GM23338 (cell line): ENCODE data around the gene PDE6A. TPM values are rescaled to one million over a fixed set of nuclear protein-coding genes. Genes with fewer than 3 reads are reported as not detected.

ENCODE experiments used
- ATAC-seq: fragments of 200-7000 bp; cut with Tn5 transposase; 3 replicates; pipeline ENCODE4 v1.9.1; 2020
- DNase-seq: peaks from one replicate; pipeline ENCODE4 v3.0.0-alpha.2; 2015; ENCODE audit warnings: low spot score
- H2AFZ ChIP-seq: fragments of 200-600 bp; sonication (generic); 2 replicates; pipeline ENCODE4 v1.8.0; 2016; ENCODE audit warnings: antibody characterized with exemption, mild to moderate bottlenecking, moderate library complexity
- H3F3A ChIP-seq: fragments of 200-600 bp; sonication (generic); replicated peaks from 2 replicates; pipeline ENCODE4 v1.8.0; 2017; ENCODE audit warnings: antibody characterized with exemption, mixed run types, low read depth
- H3K27ac ChIP-seq: fragments of 200-600 bp; sonication (generic); 2 replicates; pipeline ENCODE4 v1.6.1; 2016; ENCODE audit warnings: low read depth
- H3K27me3 ChIP-seq: fragments of 200-600 bp; sonication (generic); 2 replicates; pipeline ENCODE4 v1.8.0; 2016; ENCODE audit warnings: mild to moderate bottlenecking, mixed run types, moderate library complexity; ENCODE audit not compliant: insufficient read depth
- H3K36me3 ChIP-seq: fragments of 200-600 bp; sonication (generic); 2 replicates; pipeline ENCODE4 v1.8.0; 2016; ENCODE audit warnings: mild to moderate bottlenecking; ENCODE audit not compliant: insufficient read depth
- H3K4me1 ChIP-seq: fragments of 200-600 bp; sonication (generic); 2 replicates; pipeline ENCODE4 v1.8.0; 2016; ENCODE audit warnings: mild to moderate bottlenecking, moderate library complexity; ENCODE audit not compliant: insufficient read depth
- H3K4me2 ChIP-seq: fragments of 200-600 bp; sonication (generic); 2 replicates; pipeline ENCODE4 v1.7.1; 2017; ENCODE audit warnings: mixed run types
- H3K4me3 ChIP-seq: fragments of 200-600 bp; sonication (generic); 2 replicates; pipeline ENCODE4 v1.6.1; 2016; ENCODE audit warnings: mixed run types
- H3K79me2 ChIP-seq: fragments of 200-600 bp; sonication (generic); replicated peaks from 2 replicates; pipeline ENCODE4 v1.8.0; 2017; ENCODE audit warnings: mild to moderate bottlenecking; ENCODE audit not compliant: insufficient read depth
- H3K9me2 ChIP-seq: fragments of 200-600 bp; sonication (generic); 2 replicates; pipeline ENCODE4 v1.8.0; 2017; ENCODE audit not compliant: insufficient read depth
- H4K20me1 ChIP-seq: fragments of 200-600 bp; sonication (generic); replicated peaks from 2 replicates; pipeline ENCODE4 v1.8.0; 2017; ENCODE audit warnings: mild to moderate bottlenecking; ENCODE audit not compliant: insufficient read depth
- H3K27ac Mint-ChIP-seq: 2 replicates; pipeline ENCODE4 v1.8.0; 2020; ENCODE audit warnings: inconsistent platforms, mild to moderate bottlenecking, moderate library complexity, mixed read lengths
- H3K27me3 Mint-ChIP-seq: 3 replicates; pipeline ENCODE4 v1.8.0; 2022; ENCODE audit warnings: low read depth, mild to moderate bottlenecking, moderate library complexity, mixed read lengths, inconsistent platforms; ENCODE audit not compliant: insufficient read depth, poor library complexity
- H3K36me3 Mint-ChIP-seq: 3 replicates; pipeline ENCODE4 v1.8.0; 2021; ENCODE audit warnings: low read depth, mild to moderate bottlenecking, inconsistent platforms, moderate library complexity, mixed read lengths
- H3K4me1 Mint-ChIP-seq: 3 replicates; pipeline ENCODE4 v1.8.0; 2020; ENCODE audit warnings: mild to moderate bottlenecking, inconsistent platforms, mixed read lengths
- H3K4me3 Mint-ChIP-seq: 3 replicates; pipeline ENCODE4 v1.8.0; 2021; ENCODE audit warnings: moderate library complexity, mild to moderate bottlenecking, inconsistent platforms, mixed read lengths
- H3K9me3 Mint-ChIP-seq: 3 replicates; pipeline ENCODE4 v1.8.0; 2020; ENCODE audit warnings: moderate library complexity, mild to moderate bottlenecking, inconsistent platforms, mixed read lengths
- CTCF ChIP-seq, 2 experiments: fragments of 200-600 bp in 1 of 2; sonication (generic) in 1 of 2; conservative IDR thresholded peaks; 2 replicates each; pipeline versions ENCODE4 v1.5.1 to v1.6.1; 2016 to 2017; ENCODE audit warnings: antibody characterized with exemption in 2 of 2, low read depth in 2 of 2, mild to moderate bottlenecking in 2 of 2, moderate library complexity in 1 of 2
- ETS1 ChIP-seq: IDR thresholded peaks from 2 replicates; pipeline ENCODE4 v1.6.1; 2016; ENCODE audit warnings: antibody characterized with exemption
- EZH2 ChIP-seq: fragments of 200-600 bp; sonication (generic); IDR thresholded peaks from one replicate; pipeline ENCODE4 v1.8.0; 2017; ENCODE audit warnings: antibody characterized with exemption, mild to moderate bottlenecking, low read depth; ENCODE audit not compliant: unreplicated experiment
- POLR2AphosphoS5 ChIP-seq: IDR thresholded peaks from 2 replicates; pipeline ENCODE4 v1.6.1; 2016; ENCODE audit warnings: antibody characterized with exemption, low read depth
- REST ChIP-seq: IDR thresholded peaks from one replicate; pipeline ENCODE4 v1.6.1; 2018; ENCODE audit warnings: antibody characterized with exemption; ENCODE audit not compliant: unreplicated experiment
- ZNF114 ChIP-seq: fragments of 250-450 bp; sonication (Bioruptor Pico); IDR thresholded peaks from 2 replicates; pipeline ENCODE4 v1.5.0; 2020; ENCODE audit warnings: mild to moderate bottlenecking, moderate library complexity
- ZNF331 ChIP-seq: fragments of 250-450 bp; sonication (Bioruptor Pico); IDR thresholded peaks from 2 replicates; pipeline ENCODE4 v1.5.0; 2020; ENCODE audit warnings: low read depth, mild to moderate bottlenecking, moderate library complexity
- ZNF462 ChIP-seq: fragments of 250-450 bp; sonication (Bioruptor Pico); IDR thresholded peaks from 2 replicates; pipeline ENCODE4 v1.5.0; 2020; ENCODE audit warnings: mild to moderate bottlenecking, moderate library complexity
- polyA plus RNA-seq: library from polyadenylated mRNA; unstranded; fragments of >200 nt; fragmentation: Nextera tagmentation; extraction: Ambion mirVana; gene quantifications from 2 replicates; pipeline ENCODE4 v1.2.1, GENCODE V29; 2016
- total RNA-seq: library from RNA; depleted of rRNA; stranded (reverse); fragments of >200 nt; shearing (Covaris generic); gene quantifications from 2 replicates; pipeline ENCODE4 v1.2.3, GENCODE V29; 2014

PDE6A gene
- total and polyA plus RNA-seq, 2 experiments from 2014 or later, result 0.08 TPM; not detected in 1

GRCh38 chr5:149948993-149949392 is 4.4 kb upstream of the PDE6A start (continued):
- TF ChIP-seq ZNF462 (CRISPR knock-in tag) (no peak), REST (no peak)

- Mint-ChIP-seq H3K9me3 (no peaks in the 10 kb centered on the region), H3K36me3 (no peaks in the 10 kb centered on the region), H3K27me3 (peaks cover 3% of the 10 kb centered on the region), H3K27ac (no peak overlapping the region), H3K4me1 (no peaks in the 10 kb centered on the region), H3K4me3 (no peak overlapping the region)
- no peak overlapping the region for H2AFZ ChIP-seq
- H3K27me3 ChIP-seq, result no peaks in the 10 kb centered on the region
- no peak overlapping the region for H3K27ac ChIP-seq
- H4K20me1 ChIP-seq, result no peaks in the 10 kb centered on the region
- no peak overlapping the region for H3K4me3 ChIP-seq
- no peaks in the 10 kb centered on the region for H3K36me3 ChIP-seq
- DNase-seq (no peak), ATAC-seq (no peak)
- no peaks in the 10 kb centered on the region for H3K9me2 ChIP-seq
- H3K4me2 ChIP-seq, result no peak overlapping the region
- H3F3A ChIP-seq, result no peaks in the 10 kb centered on the region
- no peaks in the 10 kb centered on the region for H3K4me1 ChIP-seq
- H3K79me2 ChIP-seq, result no peaks in the 10 kb centered on the region
- TF ChIP-seq CTCF (conservative IDR thresholded peaks at IDR 0.05; ENCODE audit: low read depth in 2 of 2) (no peak), ZNF114 (CRISPR knock-in tag) (no peak), POLR2AphosphoS5 (no peak), ETS1 (no peak), REST (no peak), EZH2 (no peak), ZNF331 (CRISPR knock-in tag) (no peak)
These were observed 1.5 kb upstream of the PDE6A start for GRCh38 chr5:149946118-149946517.
